GM21526 (cell line): ENCODE data around the gene SLC2A14.
"Not testable (repeated sequence)": the region's sequence is repeated elsewhere in the genome, so short reads cannot be mapped to it uniquely, and the experiment has no call there.

Experiments
- ATAC-seq: cut with Tn5 transposase; IDR thresholded peaks from one replicate; pipeline ENCODE4 v1.9.1; 2021; ENCODE audit warnings: moderate library complexity; ENCODE audit not compliant: unreplicated experiment, low FRiP score

The SLC2A14 gene

GRCh38 chr12:7877420-7877819 is 4.7 kb upstream of the SLC2A14 start:
- ATAC-seq = no peak

GRCh38 chr12:7870335-7870734 is 2.4 kb downstream of the SLC2A14 start:
- no peak for ATAC-seq

- ATAC-seq = no peak
Measured at GRCh38 chr12:7869137-7869536, 3.6 kb downstream of the SLC2A14 start.

GRCh38 chr12:7868391-7868790 is 4.3 kb downstream of the SLC2A14 start:
- ATAC-seq = no peak

GRCh38 chr12:7864601-7865150 is 8.0 kb downstream of the SLC2A14 start:
- ATAC-seq = no peak

GRCh38 chr12:7862814-7863348 is 9.8 kb downstream of the SLC2A14 start:
- not testable (repeated sequence) for ATAC-seq

GRCh38 chr12:7862301-7862700 is 10.4 kb downstream of the SLC2A14 start:
- not testable (repeated sequence) for ATAC-seq

GRCh38 chr12:7859552-7859951 is 13.2 kb downstream of the SLC2A14 start:
- no peak for ATAC-seq

GRCh38 chr12:7857971-7858370 is 14.7 kb downstream of the SLC2A14 start:
- ATAC-seq = no peak

GRCh38 chr12:7856516-7856915 is 16.2 kb downstream of the SLC2A14 start:
- no peak for ATAC-seq

GRCh38 chr12:7853557-7853956 is 19.2 kb downstream of the SLC2A14 start:
- ATAC-seq = no peak

GRCh38 chr12:7851622-7852081 is 21.1 kb downstream of the SLC2A14 start:
- not testable (repeated sequence) for ATAC-seq

- not testable (repeated sequence) for ATAC-seq
Measured at GRCh38 chr12:7850099-7850498, 22.6 kb downstream of the SLC2A14 start.

GRCh38 chr12:7848098-7848422 is 24.7 kb downstream of the SLC2A14 start:
- ATAC-seq = not testable (repeated sequence)

GRCh38 chr12:7847226-7848097 is 25.3 kb downstream of the SLC2A14 start:
- ATAC-seq = not testable (repeated sequence)

GRCh38 chr12:7844116-7844515 is 28.6 kb downstream of the SLC2A14 start:
- no peak for ATAC-seq

GRCh38 chr12:7843583-7843982 is 29.1 kb downstream of the SLC2A14 start:
- ATAC-seq = not testable (repeated sequence)

GRCh38 chr12:7843149-7843548 is 29.6 kb downstream of the SLC2A14 start:
- not testable (repeated sequence) for ATAC-seq

- not testable (repeated sequence) for ATAC-seq
Measured at GRCh38 chr12:7842444-7842843, 30.3 kb downstream of the SLC2A14 start.

- not testable (repeated sequence) for ATAC-seq
Measured at GRCh38 chr12:7839848-7840247, 32.9 kb downstream of the SLC2A14 start.

- ATAC-seq = not testable (repeated sequence)
Measured at GRCh38 chr12:7839226-7839625, 33.5 kb downstream of the SLC2A14 start.

- ATAC-seq = no peak
Measured at GRCh38 chr12:7837366-7837765, 35.3 kb downstream of the SLC2A14 start.
